ENCODE data around the gene TRAPPC12.
"Not testable (repeated sequence)": the region's sequence is repeated elsewhere in the genome, so short reads cannot be mapped to it uniquely, and the experiment has no call there.

GRCh38 chr2:3496708-3497080 is 117.2 kb downstream of the TRAPPC12 start:
- TF ChIP-seq POLR2AphosphoS5 (IDR thresholded peaks at IDR 0.05); RAD21 (conservative IDR thresholded peaks at IDR 0.05); CTCF (IDR thresholded peaks at IDR 0.05; ENCODE audit: poor library complexity, severe bottlenecking); EZH2 (IDR thresholded peaks at IDR 0.05; ENCODE audit: borderline replicate concordance, insufficient read depth, low read length, poor library complexity, severe bottlenecking); EP300 (conservative IDR thresholded peaks at IDR 0.05; ENCODE audit: poor library complexity, severe bottlenecking); REST (IDR thresholded peaks at IDR 0.05; ENCODE audit: borderline replicate concordance); SMC3 (conservative IDR thresholded peaks at IDR 0.05; ENCODE audit: poor library complexity); MXI1 (conservative IDR thresholded peaks at IDR 0.05; ENCODE audit: poor library complexity, severe bottlenecking): not testable (repeated sequence)
